Activated CD4-positive, alpha-beta T cell treated with anti-CD3 and anti-CD28 coated beads for 24 hours (primary cell): ENCODE results near the gene LAPTM5.
"Not testable (repeated sequence)": the region's sequence is repeated elsewhere in the genome, so short reads cannot be mapped to it uniquely, and the experiment has no call there.

Source experiments
- DNase-seq, 2 donors: peaks; one replicate each; pipeline ENCODE4 v3.0.0-alpha.2; 2020; ENCODE audit warnings: low read depth in 2 of 2

LAPTM5 gene

GRCh38 chr1:30771005-30771404, 13.4 kb upstream of the LAPTM5 start:
- DNase-seq: no peak

DNA sequence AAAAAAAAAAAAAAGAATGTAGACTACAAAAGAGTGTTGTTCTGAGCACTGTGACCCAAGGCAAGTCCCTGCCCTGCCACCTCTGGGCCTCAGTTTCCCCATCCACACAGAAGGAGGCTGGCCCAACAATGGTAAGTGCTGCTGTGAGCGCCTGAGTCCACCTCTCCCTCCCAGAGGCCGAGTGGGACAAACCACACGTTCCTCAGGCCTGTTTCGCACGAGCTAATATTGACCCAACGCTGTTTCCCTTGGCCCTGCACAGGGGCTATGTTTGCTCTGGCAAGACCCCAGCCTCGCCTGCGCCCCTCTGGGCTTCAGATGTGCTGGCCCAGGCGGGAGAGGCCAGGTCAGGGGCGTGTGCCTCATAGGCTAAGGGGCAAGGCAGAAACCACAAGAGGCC, 12.6 kb upstream of the LAPTM5 start:
- no peak for DNase-seq

- DNase-seq: no peak
Measured at GRCh38 chr1:30768830-30769718, 11.5 kb upstream of the LAPTM5 start.

DNA sequence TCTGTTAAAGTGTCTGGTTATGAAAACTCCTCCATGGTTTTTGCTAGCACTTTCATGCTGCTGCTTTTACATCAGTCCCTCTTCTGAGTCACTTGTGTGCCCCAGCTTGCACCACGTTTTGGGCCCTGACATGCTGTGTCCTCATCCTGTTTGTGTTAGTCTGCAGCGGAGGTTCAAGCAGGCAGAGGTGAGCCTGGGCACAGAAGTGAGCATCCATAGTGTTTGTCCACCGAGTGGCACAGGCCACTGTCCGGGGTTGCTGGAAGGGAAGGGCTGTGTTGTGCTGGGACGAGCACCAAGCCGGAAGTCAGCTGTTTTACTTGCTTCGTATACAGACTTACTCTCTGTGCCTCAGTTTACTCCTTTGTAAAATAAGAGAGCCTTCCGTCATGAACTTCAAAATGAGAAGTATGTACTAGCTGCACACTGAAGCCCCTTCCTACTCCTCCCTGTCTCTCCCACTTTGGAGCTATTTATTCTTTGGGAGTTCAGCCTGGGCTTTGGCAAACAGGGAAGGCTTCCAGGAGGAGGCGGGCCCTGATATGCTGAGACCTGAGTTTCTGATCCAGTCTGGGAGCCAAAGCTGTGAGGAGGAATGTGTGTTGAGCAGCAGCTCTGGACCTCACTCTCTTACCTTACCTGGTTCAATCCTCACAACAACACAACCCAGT, 10.7 kb upstream of the LAPTM5 start:
- DNase-seq: no peak

GRCh38 chr1:30766948-30767347, 9.4 kb upstream of the LAPTM5 start:
- DNase-seq: not testable (repeated sequence)

- no peak for DNase-seq
Measured at GRCh38 chr1:30765556-30766434, 8.2 kb upstream of the LAPTM5 start.

DNA sequence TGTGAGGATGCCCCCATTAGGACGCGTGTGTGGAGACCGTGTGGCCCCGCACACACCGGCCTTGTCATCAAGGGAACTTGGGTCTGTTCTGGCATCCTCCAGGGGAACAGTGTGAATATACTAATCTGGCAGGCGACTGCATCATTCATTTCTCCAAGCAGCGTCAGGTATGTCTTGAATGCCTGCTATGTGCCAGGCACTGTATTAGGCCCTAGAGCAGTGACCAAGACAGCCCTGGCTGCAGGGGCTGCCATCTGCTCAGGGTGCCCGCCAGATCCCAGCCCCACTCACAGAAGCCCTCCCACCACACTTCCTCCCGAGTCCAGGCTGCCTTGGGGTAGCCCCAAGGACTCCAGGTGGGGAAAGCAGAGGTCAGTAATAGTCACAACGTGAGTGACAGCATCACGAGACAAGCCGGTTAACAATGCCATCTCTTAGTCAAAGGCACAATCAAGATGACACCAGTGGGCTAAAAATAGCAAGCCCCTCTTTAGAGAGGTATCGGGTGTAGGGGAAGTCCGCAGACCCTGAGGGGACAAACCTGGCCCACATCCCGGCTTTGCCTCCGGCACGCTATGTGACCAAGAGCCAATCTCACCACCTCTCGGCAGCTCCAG, 7.5 kb upstream of the LAPTM5 start:
- no peak for DNase-seq

DNA sequence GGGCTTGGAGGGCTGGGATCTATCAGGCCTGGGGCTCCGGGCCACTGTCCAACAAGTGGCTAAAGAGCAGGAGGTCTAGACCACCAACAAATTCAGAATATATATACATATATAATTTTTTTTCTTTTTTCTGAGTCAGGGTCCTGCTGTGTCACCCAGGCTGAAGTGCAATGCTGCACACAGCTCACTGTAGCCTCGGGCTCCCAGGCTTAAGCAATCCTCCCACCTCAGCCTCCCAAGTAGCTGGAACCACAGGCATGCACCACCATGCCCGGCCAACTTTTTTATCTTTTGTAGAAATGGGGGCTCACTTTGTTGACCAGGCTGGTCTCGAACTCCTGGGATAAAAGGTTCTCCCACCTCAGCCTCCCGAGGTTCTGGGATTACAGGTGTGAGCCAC, 6.8 kb upstream of the LAPTM5 start:
- no peak for DNase-seq

- no peak for DNase-seq
Measured at GRCh38 chr1:30763651-30764248, 6.2 kb upstream of the LAPTM5 start.

- DNase-seq: no peak
Measured at GRCh38 chr1:30762930-30763650, 5.5 kb upstream of the LAPTM5 start.

GRCh38 chr1:30762152-30762929, 4.8 kb upstream of the LAPTM5 start:
- no peak for DNase-seq

DNA sequence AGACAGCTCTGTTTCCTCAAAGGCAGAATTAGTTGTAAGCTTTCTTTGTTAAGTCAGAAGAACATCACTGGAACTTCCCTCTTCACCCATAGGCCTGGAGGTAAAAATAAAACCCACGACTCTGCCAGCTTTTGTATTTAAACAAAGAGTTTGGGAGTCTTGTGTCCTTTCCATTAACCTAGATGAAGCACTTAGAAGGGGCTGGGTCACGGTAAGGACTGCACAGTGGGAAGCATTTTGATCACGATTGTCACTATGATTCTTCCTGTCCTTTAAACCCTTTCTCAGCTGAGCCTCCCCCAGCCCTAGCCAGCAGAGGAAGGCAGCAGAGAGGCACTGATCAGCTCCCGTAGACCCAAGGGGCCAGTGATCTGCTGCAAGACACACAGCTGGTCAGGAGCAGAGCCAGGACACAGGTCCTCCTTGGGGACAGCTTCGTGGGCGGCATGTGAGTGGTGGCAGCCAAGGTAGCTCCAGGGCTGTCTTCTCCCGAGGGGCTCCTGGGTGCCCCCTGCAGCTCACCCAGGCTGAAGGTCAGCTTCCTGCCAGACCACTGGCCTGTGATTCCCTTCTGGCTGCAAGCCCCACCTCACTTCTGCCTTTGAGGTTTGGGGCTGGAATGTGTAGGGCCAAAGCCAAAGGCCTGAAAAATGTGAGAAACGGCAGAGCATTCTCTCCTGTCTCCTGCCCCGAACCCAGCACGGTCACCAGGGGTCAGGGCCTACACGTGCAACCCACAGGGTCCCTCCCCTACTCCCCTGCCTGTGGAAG, 4.0 kb upstream of the LAPTM5 start:
- no peak for DNase-seq

- no peak for DNase-seq
Measured at GRCh38 chr1:30760596-30761324, 3.2 kb upstream of the LAPTM5 start.

DNA sequence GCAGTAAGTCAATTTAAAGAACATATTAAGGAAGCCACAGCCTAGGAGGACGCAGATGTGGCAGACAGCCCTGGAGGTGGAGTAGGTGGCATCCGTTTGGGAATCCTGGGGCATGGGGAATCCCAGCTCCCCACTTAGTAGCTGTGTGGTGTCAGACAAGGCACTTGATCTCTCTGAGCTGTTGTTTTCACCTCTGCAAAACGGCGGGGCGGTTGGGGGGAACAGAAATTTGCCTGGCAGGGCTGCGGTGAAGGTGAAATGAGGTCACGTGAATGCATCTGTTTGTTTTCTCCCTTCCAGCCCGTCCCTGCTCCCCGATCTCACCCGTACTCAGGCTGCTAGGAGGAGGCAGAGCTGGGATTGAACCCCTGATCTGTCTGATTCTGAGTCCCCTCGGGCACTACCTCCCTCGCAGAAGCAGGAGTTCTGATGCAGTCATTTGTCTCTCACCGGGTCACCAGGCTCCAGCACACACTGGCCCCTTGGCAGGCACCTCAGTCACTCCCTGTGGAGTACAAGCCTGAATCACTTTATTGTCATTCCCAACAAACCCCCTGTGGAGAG, 2.2 kb upstream of the LAPTM5 start:
- no peak for DNase-seq

DNA sequence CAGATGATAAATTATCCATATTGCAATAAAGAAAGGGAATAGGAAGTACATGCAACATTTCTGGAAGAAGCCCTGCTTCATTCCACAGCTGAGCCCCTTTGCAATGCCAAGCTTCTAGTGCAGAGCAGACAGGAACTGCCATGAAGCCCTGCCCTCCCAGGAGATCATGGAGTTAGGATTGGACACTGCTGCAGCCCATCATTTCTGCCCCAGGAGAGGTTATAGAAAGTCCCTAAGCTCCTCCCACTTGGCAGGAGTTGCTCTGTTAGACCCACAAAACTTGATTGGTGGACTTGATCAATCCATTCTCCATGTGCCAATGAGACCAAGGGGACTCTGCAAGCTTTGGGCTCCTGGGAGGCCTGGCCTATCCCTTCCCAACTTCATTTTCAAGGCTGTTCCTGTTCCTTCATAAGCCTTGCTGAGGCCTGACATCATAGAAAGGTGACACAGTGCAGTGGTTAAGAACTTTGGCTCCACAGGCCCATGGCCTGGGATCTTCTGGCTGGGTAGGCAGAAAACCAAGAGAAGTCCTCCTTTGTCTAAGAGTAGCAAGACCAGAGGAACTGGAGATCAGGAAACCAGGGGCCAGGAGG, 1.3 kb upstream of the LAPTM5 start:
- DNase-seq: no peak

- DNase-seq: no peak
Measured at GRCh38 chr1:30758121-30758688, 631 bp upstream of the LAPTM5 start.
